ENCODE measurements around the gene TIMM9.
"Not testable (repeated sequence)": the region's sequence is repeated elsewhere in the genome, so short reads cannot be mapped to it uniquely, and the experiment has no call there.

TIMM9 gene

GRCh38 chr14:58426670-58427280 is 556 bp downstream of the TIMM9 start:
- TF ChIP-seq, protein P1, sequence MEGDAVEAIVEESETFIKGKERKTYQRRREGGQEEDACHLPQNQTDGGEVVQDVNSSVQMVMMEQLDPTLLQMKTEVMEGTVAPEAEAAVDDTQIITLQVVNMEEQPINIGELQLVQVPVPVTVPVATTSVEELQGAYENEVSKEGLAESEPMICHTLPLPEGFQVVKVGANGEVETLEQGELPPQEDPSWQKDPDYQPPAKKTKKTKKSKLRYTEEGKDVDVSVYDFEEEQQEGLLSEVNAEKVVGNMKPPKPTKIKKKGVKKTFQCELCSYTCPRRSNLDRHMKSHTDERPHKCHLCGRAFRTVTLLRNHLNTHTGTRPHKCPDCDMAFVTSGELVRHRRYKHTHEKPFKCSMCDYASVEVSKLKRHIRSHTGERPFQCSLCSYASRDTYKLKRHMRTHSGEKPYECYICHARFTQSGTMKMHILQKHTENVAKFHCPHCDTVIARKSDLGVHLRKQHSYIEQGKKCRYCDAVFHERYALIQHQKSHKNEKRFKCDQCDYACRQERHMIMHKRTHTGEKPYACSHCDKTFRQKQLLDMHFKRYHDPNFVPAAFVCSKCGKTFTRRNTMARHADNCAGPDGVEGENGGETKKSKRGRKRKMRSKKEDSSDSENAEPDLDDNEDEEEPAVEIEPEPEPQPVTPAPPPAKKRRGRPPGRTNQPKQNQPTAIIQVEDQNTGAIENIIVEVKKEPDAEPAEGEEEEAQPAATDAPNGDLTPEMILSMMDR (IDR thresholded peaks at IDR 0.05; ENCODE audit: low read depth, low read length) = no peak
- H3K4me3 ChIP-seq (ENCODE audit: low read depth, low read length) = peak overlapping the region; percentile 94

DNA sequence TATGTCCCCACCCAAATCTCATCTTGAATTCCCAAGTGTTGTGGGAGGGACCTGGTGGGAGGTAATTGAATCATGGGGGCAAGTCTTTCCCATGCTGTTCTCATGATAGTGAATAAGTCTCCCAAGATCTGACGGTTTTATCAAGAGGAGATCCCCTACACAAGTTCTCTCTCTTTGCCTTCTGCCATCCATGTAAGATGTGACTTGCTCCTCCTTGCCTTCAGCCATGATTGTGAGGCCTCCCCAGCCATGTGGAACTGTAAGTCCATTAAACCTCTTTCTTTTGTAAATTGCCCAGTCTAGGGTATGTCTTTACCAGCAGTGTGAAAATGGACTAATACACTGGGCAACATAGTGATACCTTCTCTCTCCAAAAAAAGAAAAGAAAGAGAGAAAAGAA is 10.4 kb downstream of the TIMM9 start:
- not testable (repeated sequence) for H3K4me3 ChIP-seq (ENCODE audit: low read depth, low read length)

- H3K4me3 ChIP-seq (ENCODE audit: low read depth, low read length) = no peak overlapping the region
Measured at GRCh38 chr14:58415636-58416547, 11.4 kb downstream of the TIMM9 start.

GRCh38 chr14:58414845-58415244 is 12.5 kb downstream of the TIMM9 start:
- TF ChIP-seq, protein P1 (IDR thresholded peaks at IDR 0.05; ENCODE audit: low read depth, low read length) = no peak
- no peak overlapping the region for H3K4me3 ChIP-seq (ENCODE audit: low read depth, low read length)

More at GRCh38 chr14:58415636-58416547, 11.4 kb downstream of the TIMM9 start:
- TF ChIP-seq, protein P1 (IDR thresholded peaks at IDR 0.05; ENCODE audit: low read depth, low read length) = no peak

DNA sequence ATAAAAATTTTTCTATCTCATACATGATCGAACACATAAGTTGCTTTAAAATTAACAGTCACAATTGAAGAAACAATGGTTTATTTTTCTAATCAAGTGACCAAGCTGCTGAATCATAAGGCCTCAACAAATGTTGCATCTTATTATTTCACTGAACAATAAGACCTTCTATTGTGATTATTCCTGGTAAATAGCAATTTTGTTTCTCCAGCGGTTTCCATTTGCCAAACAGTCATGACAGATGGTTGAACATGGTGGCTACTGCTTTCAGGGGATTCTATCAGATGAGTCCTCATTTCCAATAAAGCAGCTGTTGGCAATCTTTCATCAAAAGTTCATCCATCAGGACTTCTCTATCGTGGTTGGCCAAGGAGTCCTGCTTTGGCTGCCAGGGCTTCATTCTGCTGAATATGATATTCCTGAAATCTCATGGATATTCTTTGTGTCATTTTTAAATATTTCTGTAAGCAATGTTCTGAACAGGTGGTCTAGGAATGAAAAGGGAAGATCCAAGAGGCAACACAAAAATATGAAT is 18.6 kb downstream of the TIMM9 start:
- TF ChIP-seq, protein P1 (IDR thresholded peaks at IDR 0.05; ENCODE audit: low read depth, low read length) = no peak
- H3K4me3 ChIP-seq (ENCODE audit: low read depth, low read length) = no peak overlapping the region

- TF ChIP-seq, protein P1 (IDR thresholded peaks at IDR 0.05; ENCODE audit: low read depth, low read length) = no peak
- H3K4me3 ChIP-seq (ENCODE audit: low read depth, low read length) = no peak overlapping the region
Measured at GRCh38 chr14:58401587-58401986, 25.7 kb downstream of the TIMM9 start.

GRCh38 chr14:58398895-58399294 is 28.4 kb downstream of the TIMM9 start:
- TF ChIP-seq, protein P1 (IDR thresholded peaks at IDR 0.05; ENCODE audit: low read depth, low read length) = no peak
- no peak overlapping the region for H3K4me3 ChIP-seq (ENCODE audit: low read depth, low read length)
